CD14-positive monocyte (primary cell): ENCODE data around the gene KAT6B. TPM values are rescaled to one million over a fixed set of nuclear protein-coding genes. Genes with fewer than 3 reads are reported as not detected.

ENCODE experiments used
- DNase-seq, 3 donors: peaks; one replicate each; pipeline ENCODE4 v3.0.0-alpha.2; 2011 to 2022
- H2AFZ ChIP-seq: 2 replicates; pipeline ENCODE4 v1.6.0; 2012; ENCODE audit warnings: mild to moderate bottlenecking, low read depth, low read length, inconsistent platforms; ENCODE audit not compliant: insufficient read depth, poor library complexity, severe bottlenecking
- H3K27ac ChIP-seq, 2 donors: 1 replicate in 1 of 2; 2 replicates in 1 of 2; pipeline ENCODE4 v1.5.1; 2012 to 2013; ENCODE audit warnings: low read length in 2 of 2, control low read depth in 1 of 2, inconsistent platforms in 1 of 2, low read depth in 1 of 2, mild to moderate bottlenecking in 1 of 2
- H3K27me3 ChIP-seq, 2 donors: one replicate each; pipeline versions ENCODE4 v1.6.0 to v1.6.1; 2011 to 2013; ENCODE audit warnings: low read length in 2 of 2; ENCODE audit not compliant: control insufficient read depth in 2 of 2, insufficient read depth in 2 of 2
- H3K36me3 ChIP-seq, 2 donors: replicated peaks in 1 of 2; 1 replicate in 1 of 2; 2 replicates in 1 of 2; pipeline versions ENCODE4 v1.5.1 to v1.6.1; 2012 to 2013; ENCODE audit warnings: low read length in 2 of 2, control low read depth in 1 of 2, inconsistent platforms in 1 of 2, mild to moderate bottlenecking in 1 of 2; ENCODE audit not compliant: insufficient read depth in 2 of 2, control insufficient read depth in 1 of 2
- H3K4me1 ChIP-seq, 2 donors: 1 replicate in 1 of 2; 2 replicates in 1 of 2; pipeline versions ENCODE4 v1.5.1 to v1.6.1; 2012 to 2013; ENCODE audit warnings: low read length in 2 of 2, control low read depth in 1 of 2, inconsistent platforms in 1 of 2, mild to moderate bottlenecking in 1 of 2, moderate library complexity in 1 of 2; ENCODE audit not compliant: insufficient read depth in 2 of 2, control insufficient read depth in 1 of 2
- H3K4me2 ChIP-seq: replicated peaks from 2 replicates; pipeline ENCODE3; 2012; ENCODE audit warnings: low read length, moderate library complexity, mild to moderate bottlenecking; ENCODE audit not compliant: poor library complexity, severe bottlenecking; ENCODE audit errors: extremely low read depth
- H3K4me3 ChIP-seq, 3 experiments: fragments of 200-600 bp in 1 of 3; sonication (generic) in 1 of 3; replicated peaks in 1 of 3; 1 replicate in 2 of 3; 2 replicates in 1 of 3; pipeline ENCODE4 v1.5.1; 2011 to 2013; ENCODE audit warnings: low read length in 3 of 3, mild to moderate bottlenecking in 3 of 3, control low read depth in 2 of 3, low read depth in 2 of 3, inconsistent platforms in 1 of 3, moderate library complexity in 1 of 3
- H3K79me2 ChIP-seq: 2 replicates; pipeline ENCODE4 v1.6.0; 2012; ENCODE audit warnings: mild to moderate bottlenecking, control low read depth, inconsistent platforms, low read length, moderate library complexity; ENCODE audit not compliant: insufficient read depth
- H3K9ac ChIP-seq: 2 replicates; pipeline ENCODE4 v1.6.0; 2017; ENCODE audit warnings: low read length, mild to moderate bottlenecking; ENCODE audit not compliant: insufficient read depth, poor library complexity, severe bottlenecking
- H3K9me3 ChIP-seq, 2 donors: replicated peaks in 1 of 2; 1 replicate in 1 of 2; 2 replicates in 1 of 2; pipeline versions ENCODE4 v1.5.1 to v1.6.1; 2012 to 2013; ENCODE audit warnings: low read length in 2 of 2, control low read depth in 1 of 2; ENCODE audit not compliant: control insufficient read depth in 1 of 2, insufficient read depth in 1 of 2
- H4K20me1 ChIP-seq: 2 replicates; pipeline ENCODE4 v1.6.0; 2012; ENCODE audit warnings: mild to moderate bottlenecking, low read length, control low read depth, moderate library complexity; ENCODE audit not compliant: insufficient read depth
- H3K27ac Mint-ChIP-seq, 7 donors: one replicate each; pipeline ENCODE4 v1.8.0; 2020; ENCODE audit warnings: mild to moderate bottlenecking in 7 of 7, mixed read lengths in 7 of 7, moderate library complexity in 6 of 7, inconsistent platforms in 2 of 7
- H3K27me3 Mint-ChIP-seq, 3 donors: one replicate each; pipeline ENCODE4 v1.8.0; 2021 to 2022; ENCODE audit warnings: low read depth in 3 of 3, mild to moderate bottlenecking in 3 of 3, mixed read lengths in 3 of 3, moderate library complexity in 3 of 3, inconsistent platforms in 1 of 3
- H3K36me3 Mint-ChIP-seq, 2 donors: one replicate each; pipeline ENCODE4 v1.8.0; 2020; ENCODE audit warnings: mixed read lengths in 2 of 2, inconsistent platforms in 1 of 2, mild to moderate bottlenecking in 1 of 2
- H3K4me1 Mint-ChIP-seq: one replicate; pipeline ENCODE4 v1.8.0; 2020; ENCODE audit warnings: mild to moderate bottlenecking, mixed read lengths
- H3K4me3 Mint-ChIP-seq, 2 donors: one replicate each; pipeline ENCODE4 v1.8.0; 2020; ENCODE audit warnings: mild to moderate bottlenecking in 2 of 2, mixed read lengths in 2 of 2, moderate library complexity in 1 of 2
- H3K9me3 Mint-ChIP-seq, 7 donors: one replicate each; pipeline ENCODE4 v1.8.0; 2020 to 2022; ENCODE audit warnings: mixed read lengths in 7 of 7, mild to moderate bottlenecking in 6 of 7, moderate library complexity in 6 of 7, inconsistent platforms in 2 of 7
- CTCF ChIP-seq: fragments of 200-600 bp; IDR thresholded peaks from one replicate; pipeline ENCODE4 v1.8.0; 2022; ENCODE audit warnings: antibody characterized with exemption, mild to moderate bottlenecking
- WGBS: methylation state at CpG from one replicate; pipeline ENCODE4 v1.1.5; 2013; ENCODE audit warnings: missing lambda C conversion rate; ENCODE audit not compliant: insufficient coverage; 5-methylcytosine and 5-hydroxymethylcytosine counted together
- intact Hi-C, 2 donors: fragments of 100-400 bp; cut with micrococcal nuclease; formaldehyde crosslinking; loops; one replicate each; pipeline versions ENCODE4 v1.15.0 to v1.15.1; 2023
- polyA plus RNA-seq, 3 donors: library from polyadenylated mRNA; depleted of rRNA in 1 of 3; unstranded in 2 of 3; stranded (reverse) in 1 of 3; fragments of 300-500 nt in 2 of 3; fragments of >200 nt in 1 of 3; fragmentation: Illumina TruSeq in 2 of 3; gene quantifications; 1 replicate in 2 of 3; 2 replicates in 1 of 3; pipeline ENCODE4 v1.2.3, GENCODE V29; 2012 to 2021

The KAT6B gene
- polyA plus RNA-seq, 3 donors: 3.3 to 6.4 (median 6.2) TPM

- no peaks in the 10 kb centered on the region for H3K4me1 Mint-ChIP-seq
- intact Hi-C loops: no loop called here
- H3K36me3 Mint-ChIP-seq: peaks cover 0 to 6% of the 10 kb centered on the region in 2 donors
- Histone ChIP-seq H4K20me1 (no peaks in the 10 kb centered on the region), H3K4me2 (no peak overlapping the region), H3K9me3 (no peaks in the 10 kb centered on the region), H3K36me3 (no peaks in the 10 kb centered on the region), H3K27me3 (no peaks in the 10 kb centered on the region), H3K4me1 (no peaks in the 10 kb centered on the region), H3K27ac (no peak overlapping the region), H3K9ac (no peak overlapping the region), H2AFZ (no peak overlapping the region), H3K4me3 (no peak overlapping the region), H3K79me2 (no peaks in the 10 kb centered on the region)
- no CpG with 5 or more reads among the region's 1 CpG for WGBS
- no peaks in the 10 kb centered on the region for H3K27me3 Mint-ChIP-seq
- no peak for TF ChIP-seq CTCF
- no peak overlapping the region for H3K27ac Mint-ChIP-seq
- DNase-seq: no peak
- H3K9me3 Mint-ChIP-seq: peaks cover 0 to 4% (median 0%) of the 10 kb centered on the region in 7 donors
- H3K4me3 Mint-ChIP-seq: no peak overlapping the region
Observed at GRCh38 chr10:74947781-74948401, 121.5 kb downstream of the KAT6B start.

GRCh38 chr10:74949034-74949832 lies 122.8 kb downstream of the KAT6B start:
- no peak overlapping the region for H3K4me3 Mint-ChIP-seq
- no peaks in the 10 kb centered on the region for H3K36me3 ChIP-seq
- no peak for DNase-seq
- H3K4me2 ChIP-seq: no peak overlapping the region
- H3K9ac ChIP-seq: no peak overlapping the region
- no peak overlapping the region for H3K27ac ChIP-seq
- H3K9me3 Mint-ChIP-seq: peaks cover 0 to 2% (median 0%) of the 10 kb centered on the region in 7 donors
- no peaks in the 10 kb centered on the region for H3K4me1 Mint-ChIP-seq
- intact Hi-C loops: no loop called here
- H3K4me1 ChIP-seq: no peaks in the 10 kb centered on the region
- no peaks in the 10 kb centered on the region for H3K27me3 ChIP-seq
- no peak overlapping the region for H3K27ac Mint-ChIP-seq
- WGBS: no CpG with 5 or more reads among the region's 5 CpGs
- H2AFZ ChIP-seq: no peak overlapping the region
- H3K36me3 Mint-ChIP-seq: peaks cover 0 to 3% of the 10 kb centered on the region in 2 donors
- no peaks in the 10 kb centered on the region for H3K79me2 ChIP-seq
- H3K9me3 ChIP-seq: no peaks in the 10 kb centered on the region
- H3K4me3 ChIP-seq: no peak overlapping the region
- no peak for TF ChIP-seq CTCF
- no peaks in the 10 kb centered on the region for H3K27me3 Mint-ChIP-seq
- no peaks in the 10 kb centered on the region for H4K20me1 ChIP-seq
